GM12878 (cell line): ENCODE data around the gene IFNA1. TPM values are rescaled to one million over a fixed set of nuclear protein-coding genes. Genes with fewer than 3 reads are reported as not detected.
A peak's percentile ranks its signal among the peaks of the same experiment; 100 is the strongest.

Experiments used
- ATAC-seq: fragments of 200-7000 bp; cut with Tn5 transposase; 3 replicates; pipeline ENCODE4 v1.9.1; 2020; ENCODE audit warnings: mild to moderate bottlenecking, moderate library complexity
- BruUV-seq: library from RNA; stranded (reverse); fragments of 400-500 nt; replicated peaks from 2 replicates; lab custom pipeline; 2021; lab: Mats Ljungman, UMichigan
- CTCF ChIA-PET: fragments of 300-600 bp; sonication (Branson Sonifier 250); formaldehyde crosslinking; extraction: SDS; loops from one replicate; lab custom pipeline; 2021; ENCODE audit warnings: inconsistent platforms; lab: Yijun Ruan, JAX
- POLR2A ChIA-PET: fragments of 350-600 bp; formaldehyde crosslinking; extraction: SDS; loops from one replicate; lab custom pipeline; 2021; ENCODE audit warnings: inconsistent platforms; lab: Charles Lee
- RAD21 ChIA-PET: fragments of 300-600 bp; sonication (Branson Sonifier 250); formaldehyde crosslinking; loops from one replicate; lab custom pipeline; 2023; ENCODE audit warnings: antibody characterized with exemption; ENCODE audit not compliant: unreplicated experiment; lab: Charles Lee
- SMC1A ChIA-PET: fragments of 300-600 bp; sonication (Branson Sonifier 250); formaldehyde crosslinking; loops from one replicate; lab custom pipeline; 2023; ENCODE audit not compliant: unreplicated experiment, uncharacterized antibody; lab: Charles Lee
- DNase-seq: peaks from one replicate; pipeline ENCODE4 v3.0.0-alpha.2; 2011; ENCODE audit warnings: low read depth, low spot score
- FAIRE-seq: peaks from 3 replicates; lab custom pipeline; 2011; peaks lifted over from hg19 to GRCh38; lab: Jason Lieb, UNC
- H2AFZ ChIP-seq: 2 replicates; pipeline ENCODE4 v1.6.0; 2011; ENCODE audit warnings: low read depth, low read length, control low read depth; ENCODE audit not compliant: control insufficient read depth
- H3K27ac ChIP-seq: 2 replicates; pipeline ENCODE4 v1.5.1; 2011; ENCODE audit warnings: control low read depth; ENCODE audit not compliant: control insufficient read depth, insufficient read depth
- H3K27me3 ChIP-seq, 2 experiments: replicated peaks in 1 of 2; 2 replicates each; pipeline versions ENCODE4 v1.6.0 to v1.6.1; 2011; ENCODE audit warnings: low read length in 1 of 2; ENCODE audit not compliant: control insufficient read depth in 2 of 2, insufficient read depth in 2 of 2
- H3K36me3 ChIP-seq, 2 experiments: 2 replicates each; pipeline ENCODE4 v1.5.1; 2011; ENCODE audit warnings: low read length in 1 of 2; ENCODE audit not compliant: control insufficient read depth in 2 of 2, insufficient read depth in 2 of 2
- H3K4me1 ChIP-seq: 2 replicates; pipeline ENCODE4 v1.6.1; 2011; ENCODE audit warnings: mild to moderate bottlenecking, low read length, moderate library complexity, mixed read lengths; ENCODE audit not compliant: control insufficient read depth, insufficient read depth
- H3K4me2 ChIP-seq: 2 replicates; pipeline ENCODE4 v1.6.0; 2011; ENCODE audit warnings: control low read depth; ENCODE audit not compliant: control insufficient read depth, insufficient read depth
- H3K4me3 ChIP-seq: fragments of 200-600 bp; sonication (generic); 2 replicates; pipeline ENCODE4 v1.5.1; 2016
- H3K79me2 ChIP-seq: 2 replicates; pipeline ENCODE4 v1.6.0; 2011; ENCODE audit warnings: low read length; ENCODE audit not compliant: control insufficient read depth, insufficient read depth
- H3K9ac ChIP-seq: 2 replicates; pipeline ENCODE4 v1.8.0; 2011; ENCODE audit warnings: low read length, control low read depth, mixed read lengths; ENCODE audit not compliant: control insufficient read depth, insufficient read depth
- H3K9me3 ChIP-seq: replicated peaks from 3 replicates; pipeline ENCODE4 v1.5.1; 2011; ENCODE audit warnings: mild to moderate bottlenecking, low read length; ENCODE audit not compliant: control insufficient read depth, insufficient read depth
- H4K20me1 ChIP-seq: 2 replicates; pipeline ENCODE4 v1.6.0; 2011; ENCODE audit not compliant: control insufficient read depth, insufficient read depth
- CHD1 ChIP-seq: IDR thresholded peaks from 2 replicates; pipeline ENCODE4 v1.6.1; 2012; ENCODE audit warnings: low read depth, low read length, improper control_type of control experiment
- CTCF ChIP-seq, 3 experiments: IDR thresholded peaks in 2 of 3; conservative IDR thresholded peaks in 1 of 3; 2 replicates each; pipeline ENCODE4 v1.5.1; 2011; ENCODE audit warnings: low read depth in 3 of 3, low read length in 3 of 3, mild to moderate bottlenecking in 3 of 3, control low read depth in 2 of 3, moderate library complexity in 2 of 3, inconsistent platforms in 1 of 3, mixed read lengths in 1 of 3; ENCODE audit not compliant: control insufficient read depth in 2 of 3, insufficient read depth in 1 of 3; ENCODE audit errors: extremely low read depth in 1 of 3
- MTA2 ChIP-seq: fragments of 450-650 bp; IDR thresholded peaks from 2 replicates; pipeline ENCODE4 v1.6.1; 2016; ENCODE audit warnings: low read depth, mild to moderate bottlenecking, moderate library complexity
- RAD21 ChIP-seq: IDR thresholded peaks from 2 replicates; pipeline ENCODE4 v1.6.1; 2011; ENCODE audit warnings: mild to moderate bottlenecking, low read depth, low read length, moderate library complexity; ENCODE audit not compliant: insufficient read depth
- SMC3 ChIP-seq: IDR thresholded peaks from 2 replicates; pipeline ENCODE4 v1.6.1; 2011; ENCODE audit warnings: low read length, improper control_type of control experiment, borderline replicate concordance
- YY1 ChIP-seq: IDR thresholded peaks from 2 replicates; pipeline ENCODE4 v1.6.1; 2011; ENCODE audit warnings: low read depth, mild to moderate bottlenecking, low read length
- in situ Hi-C: fragments of 300-500 bp; cut with MboI; formaldehyde crosslinking; loops from 9 replicates; pipeline ENCODE4 v1.14.3; 2018; ENCODE audit warnings: mixed read lengths
- intact Hi-C: fragments of 100-400 bp; cut with micrococcal nuclease; formaldehyde crosslinking; loops from one replicate; pipeline ENCODE4 v1.14.2; 2022; ENCODE audit not compliant: unreplicated experiment
- polyA plus RNA-seq, 11 experiments: library from polyadenylated mRNA; depleted of rRNA in 4 of 11; unstranded in 6 of 11; stranded (reverse) in 5 of 11; fragments of >200 nt; fragmentation: Nextera tagmentation in 4 of 11; fragmentation: Illumina TruSeq in 1 of 11; extraction: Ambion mirVana in 4 of 11; extraction: Trizol in 1 of 11; gene quantifications; 1 replicate in 1 of 11; 2 replicates in 10 of 11; pipeline versions ENCODE4 v1.2.1 to v1.2.3, GENCODE V29; 2011 to 2016; ENCODE audit warnings: inconsistent platforms in 2 of 11, missing spikeins in 2 of 11, low read depth in 1 of 11
- total RNA-seq, 4 experiments: library from RNA; depleted of rRNA in 3 of 4; stranded (reverse); fragments of >200 nt in 3 of 4; fragmentation: Illumina TruSeq in 1 of 4; extraction: Trizol in 1 of 4; gene quantifications; 2 replicates each; pipeline versions ENCODE4 v1.2.1 to v1.2.3, GENCODE V29; 2013 to 2021

IFNA1 gene
- total and polyA plus RNA-seq, 10 of the 15 experiments (the other 5 are each of a cell fraction or from before 2014, with no cell fraction given): not detected

DNA sequence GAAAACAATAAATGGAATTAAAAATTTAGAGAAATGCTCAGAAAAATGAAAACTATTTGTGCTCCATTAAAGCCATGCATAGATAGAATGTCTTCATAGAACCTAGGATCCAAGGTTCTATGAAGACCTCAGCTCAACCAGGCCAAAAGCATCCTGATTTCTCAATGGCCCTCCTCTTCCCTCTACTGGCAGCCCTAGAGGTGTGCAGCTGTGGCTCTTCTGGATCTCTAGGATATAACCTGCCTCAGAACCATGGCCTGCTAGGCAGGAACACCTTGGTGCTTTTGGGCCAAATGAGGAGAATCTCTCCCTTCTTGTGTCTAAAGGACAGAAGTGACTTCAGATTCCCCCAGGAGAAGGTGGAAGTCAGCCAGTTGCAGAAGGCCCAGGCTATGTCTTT, 15.1 kb downstream of the IFNA1 start:
- Histone ChIP-seq H3K4me2 (no peak overlapping the region), H3K4me1 (no peaks in the 10 kb centered on the region), H2AFZ (no peak overlapping the region), H3K9me3 (no peaks in the 10 kb centered on the region), H3K9ac (no peak overlapping the region), H4K20me1 (no peaks in the 10 kb centered on the region), H3K79me2 (no peaks in the 10 kb centered on the region), H3K4me3 (no peak overlapping the region), H3K27me3 (0 out of 4 replicates have a peak, but pooled peaks cover 0 to 2% of the 10 kb centered on the region in 2 experiments), H3K36me3 (no peaks in the 10 kb centered on the region), H3K27ac (no peak overlapping the region)
- SMC1A ChIA-PET: interaction anchor here (0.9 to 4.0 kb wide), 15 partner anchors 8 to 272 kb away, joined by 3 to 57 read pairs (median 4); partner anchors contain the start of genes IFNA14 and KLHL9
- POLR2A ChIA-PET: no interaction called here
- TF ChIP-seq YY1 (peak; percentile 44; the same call in 1 of the 2 replicates), CHD1 (no peak), MTA2 (no peak), RAD21 (peak; percentile 89), SMC3 (peak; percentile 91), CTCF (IDR thresholded peaks at IDR 0.05 in 2 of 3, conservative IDR thresholded peaks at IDR 0.05 in 1 of 3; ENCODE audit: control insufficient read depth in 2 of 3, extremely low read depth in 1 of 3, insufficient read depth in 1 of 3, low read depth in 3 of 3, low read length in 3 of 3) (peak; percentile 81 to 87 (median 86))
- DNase-seq: no peak
- peak; percentile 98 for ATAC-seq
- peak; percentile 75 for FAIRE-seq
- BruUV-seq: no TSS peak
- in situ Hi-C loops: loop anchor here (10.0 kb wide), 1 partner anchor 131 kb away; no protein-coding TSS in a partner anchor
- RAD21 ChIA-PET: interaction anchor here (0.8 to 4.4 kb wide), 8 partner anchors 21 to 219 kb away, joined by 3 to 44 read pairs (median 4); no protein-coding TSS in a partner anchor
- CTCF ChIA-PET: interaction anchor here (0.6 to 3.8 kb wide), 27 partner anchors 8 to 686 kb away, joined by 3 to 49 read pairs (median 3); no protein-coding TSS in a partner anchor
- intact Hi-C loops: loop anchor here (1.0 to 5.0 kb wide), 3 partner anchors 129 to 203 kb away; no protein-coding TSS in a partner anchor
